Activated CD8-positive, alpha-beta memory T cell treated with anti-CD3 and anti-CD28 coated beads, Interleukin-2, amount 50 U/mL, for 24 hours (primary cell): ENCODE measurements around the gene CYP2J2.
"Not testable (repeated sequence)": the region's sequence is repeated elsewhere in the genome, so short reads cannot be mapped to it uniquely, and the experiment has no call there.

ENCODE experiments used
- DNase-seq: peaks from one replicate; pipeline ENCODE4 v3.0.0-alpha.2; 2020; ENCODE audit errors: extremely low read depth

Gene CYP2J2

DNA sequence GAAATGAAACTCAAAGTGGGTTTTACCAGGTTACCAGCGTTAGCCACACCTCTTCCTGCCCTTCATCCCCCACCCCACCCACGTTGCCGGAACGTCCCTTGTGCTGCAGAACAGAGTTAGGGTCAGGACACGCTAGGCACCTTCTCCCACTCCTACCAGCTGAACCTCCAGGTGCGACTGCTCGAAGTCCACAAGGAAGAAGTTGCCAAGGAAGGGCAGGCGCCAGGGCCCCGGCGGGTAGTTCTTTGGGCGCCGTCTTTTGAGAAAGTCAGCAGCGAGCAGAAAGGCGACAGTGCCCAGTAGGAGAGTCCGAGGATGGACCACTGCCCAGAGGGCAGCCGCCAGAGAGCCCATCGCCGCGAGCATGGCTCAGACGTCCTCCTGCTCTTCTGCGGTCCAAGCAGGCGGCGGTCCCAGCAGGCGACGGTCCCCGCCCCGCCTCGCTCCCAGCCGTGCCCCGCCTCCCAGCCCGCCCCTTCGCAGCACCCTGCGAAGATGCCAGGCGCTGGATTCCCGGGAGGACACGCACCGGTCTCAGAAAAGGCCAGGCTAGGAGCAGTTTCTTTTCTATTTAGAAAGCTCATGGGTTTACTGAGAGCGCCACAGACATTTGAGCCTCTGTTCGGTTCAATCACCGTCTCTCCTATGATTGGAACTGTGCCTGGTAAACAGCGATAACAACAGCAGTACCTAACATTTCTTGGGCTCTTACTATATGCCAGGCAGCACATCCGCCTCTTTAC lies at the start of gene CYP2J2:
Gene CYP2J2 (minus strand): TSS at position 393 of the 743 bp plus-strand sequence. CDS start 27 bp downstream, at position 366.
- peak; percentile 1 for DNase-seq

DNA sequence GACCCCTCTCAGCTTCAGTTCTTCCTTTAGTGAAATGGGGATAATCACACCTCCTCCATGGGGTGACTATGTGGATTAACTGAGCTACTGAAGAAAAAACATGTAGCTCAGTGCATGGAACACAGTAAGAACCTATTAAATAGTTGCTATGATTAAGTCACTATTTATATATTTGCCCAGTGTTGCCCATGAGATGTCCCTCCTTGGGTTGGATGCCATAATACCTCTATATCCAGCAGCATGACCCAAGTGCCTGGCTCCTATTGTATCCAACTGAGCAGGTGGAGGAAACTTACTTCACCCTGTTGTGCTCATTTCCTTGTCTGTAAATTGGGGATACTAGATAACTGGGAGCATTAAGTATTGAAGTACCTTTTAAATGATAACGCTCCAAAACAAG lies 47.1 kb upstream of the CYP2J2 start:
- no peak for DNase-seq

GRCh38 chr1:59972216-59972927 lies 45.8 kb upstream of the CYP2J2 start:
- DNase-seq, result no peak

DNA sequence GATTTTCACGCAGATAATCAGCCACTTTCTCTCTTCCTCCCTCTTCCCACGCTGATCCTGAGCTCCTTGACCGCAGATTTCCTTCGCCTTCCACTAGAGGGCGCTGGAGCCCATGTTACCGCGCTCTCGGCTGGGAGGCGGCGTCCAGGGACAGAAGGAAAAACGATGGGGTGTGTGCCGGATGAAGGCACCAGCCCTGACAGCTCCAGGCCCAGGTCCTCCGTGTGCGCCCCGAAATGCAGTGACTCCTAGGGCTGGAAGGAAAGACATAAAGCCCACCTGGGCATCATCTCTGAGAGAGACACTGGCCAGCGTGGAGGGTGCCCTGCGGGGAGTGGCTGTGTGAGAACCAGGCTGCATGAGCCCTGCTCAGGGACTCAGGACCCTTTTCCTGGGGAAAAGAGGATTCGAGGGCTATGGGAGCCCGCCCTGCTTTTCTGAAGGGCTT lies 44.9 kb upstream of the CYP2J2 start:
- no peak for DNase-seq

DNA sequence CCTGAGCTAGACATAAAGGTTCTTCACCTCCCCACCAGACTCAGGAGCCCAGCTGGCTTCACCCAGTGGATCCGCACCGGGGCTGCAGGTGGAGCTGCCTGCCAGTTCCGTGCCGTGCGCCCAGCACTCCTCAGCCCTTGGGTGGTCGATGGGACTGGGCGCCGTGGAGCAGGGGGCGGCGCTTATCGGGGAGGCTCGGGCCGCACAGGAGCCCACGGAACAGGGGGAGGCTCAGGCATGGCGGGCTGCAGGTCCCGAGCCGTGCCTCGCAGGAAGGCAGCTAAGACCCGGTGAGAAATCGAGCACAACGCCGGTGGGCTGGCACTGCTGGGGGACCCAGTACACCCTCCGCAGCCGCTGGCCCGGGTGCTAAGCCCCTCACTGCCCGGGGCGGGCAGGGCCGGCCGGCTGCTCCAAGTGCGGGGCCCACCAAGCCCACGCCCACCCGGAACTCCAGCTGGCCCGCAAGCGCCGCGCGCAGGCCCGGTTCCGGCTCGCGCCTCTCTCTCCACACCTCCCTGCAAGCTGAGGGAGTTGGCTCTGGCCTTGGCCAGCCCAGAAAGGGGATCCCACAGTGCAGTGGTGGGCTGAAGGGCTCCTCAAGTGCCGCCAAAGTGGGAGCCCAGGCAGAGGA lies 43.1 kb upstream of the CYP2J2 start:
- DNase-seq, result not testable (repeated sequence)

GRCh38 chr1:59968746-59969145 lies 42.2 kb upstream of the CYP2J2 start:
- DNase-seq, result not testable (repeated sequence)

DNA sequence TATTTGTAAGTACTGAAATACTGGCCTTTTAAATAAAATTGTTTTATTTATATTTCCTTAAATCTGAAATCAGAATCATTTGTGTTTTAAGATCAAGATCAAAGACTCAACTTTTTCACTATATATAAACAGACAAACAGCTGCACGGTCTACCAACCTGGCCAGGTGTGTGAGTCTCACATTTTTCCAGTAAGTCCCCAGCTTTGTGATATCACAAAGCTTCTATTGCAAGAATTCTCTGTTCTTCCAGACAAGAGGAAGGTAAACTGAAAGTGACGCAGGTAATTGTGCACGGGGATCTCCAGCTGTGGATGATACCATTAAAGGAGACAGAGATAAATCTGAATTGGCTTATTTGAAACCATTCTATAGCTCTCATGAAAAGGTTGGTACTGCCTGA lies 41.2 kb upstream of the CYP2J2 start:
- no peak for DNase-seq

DNA sequence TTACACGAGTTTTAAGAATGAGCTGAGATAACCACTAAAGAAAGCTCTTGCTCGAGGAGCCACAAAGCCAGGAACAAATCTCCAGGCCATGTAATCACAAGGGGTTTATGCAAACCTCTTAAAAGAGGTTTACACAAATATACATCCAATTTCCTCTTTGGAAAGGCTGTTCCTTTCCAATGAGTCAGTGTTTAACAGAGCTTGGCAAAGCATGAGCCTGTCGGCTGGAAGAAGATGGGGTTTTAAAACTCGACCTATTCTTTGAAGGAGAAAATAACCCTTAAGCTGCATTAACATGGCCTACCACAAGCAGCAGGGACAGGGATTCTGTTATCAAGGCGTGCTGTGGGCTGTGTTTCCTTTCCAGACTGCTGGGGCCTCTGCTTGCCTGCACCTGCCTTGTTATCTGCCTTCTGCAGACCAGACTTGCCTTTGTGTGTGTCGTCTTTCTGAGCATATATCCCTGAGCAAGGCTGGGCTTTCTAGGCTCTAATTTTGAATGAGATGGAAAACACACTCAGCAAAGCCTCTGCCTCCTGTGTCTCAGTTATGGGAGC lies 40.6 kb upstream of the CYP2J2 start:
- no peak for DNase-seq

DNA sequence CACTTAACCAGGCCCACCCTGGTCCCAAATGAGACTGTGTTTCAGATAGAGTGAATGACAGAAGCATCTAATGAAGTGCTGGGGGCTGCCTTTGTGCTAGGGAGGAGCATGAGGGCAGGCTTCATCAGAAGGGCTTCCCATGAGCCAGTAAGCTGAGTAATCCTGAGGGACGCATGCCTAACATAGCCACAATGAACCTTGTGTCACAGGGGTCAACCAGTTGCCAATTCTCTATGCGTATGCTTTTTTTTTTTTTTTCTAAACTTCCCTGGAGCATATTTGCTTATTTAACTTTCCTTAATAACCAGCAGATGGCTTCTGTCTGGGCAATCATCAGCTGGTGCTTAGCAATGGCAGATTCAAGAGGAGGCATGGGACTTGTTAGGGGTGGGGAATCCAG lies 25.5 kb upstream of the CYP2J2 start:
- DNase-seq, result no peak

- no peak for DNase-seq
Measured at GRCh38 chr1:59949648-59950047, 23.1 kb upstream of the CYP2J2 start.

DNA sequence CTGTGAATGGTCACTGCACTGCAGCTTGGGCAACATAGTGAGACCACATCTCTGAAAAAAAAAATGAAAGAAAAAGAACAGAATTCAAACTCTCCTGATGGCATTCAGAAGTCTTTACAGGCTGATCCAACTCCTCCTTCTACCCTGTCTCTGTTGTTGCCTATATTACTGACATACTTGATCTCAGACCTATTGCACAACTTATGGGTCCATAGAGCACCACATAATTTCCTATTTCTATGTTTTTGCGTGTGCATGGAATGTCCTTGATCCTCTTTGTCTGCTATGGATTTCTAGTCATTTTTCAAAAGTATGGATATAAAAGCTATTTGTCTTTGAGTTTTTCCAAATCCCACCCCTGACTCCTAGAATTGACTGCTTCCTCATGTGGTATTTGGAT lies 22.4 kb upstream of the CYP2J2 start:
- no peak for DNase-seq

- DNase-seq, result no peak
Measured at GRCh38 chr1:59947047-59947938, 20.7 kb upstream of the CYP2J2 start.

DNA sequence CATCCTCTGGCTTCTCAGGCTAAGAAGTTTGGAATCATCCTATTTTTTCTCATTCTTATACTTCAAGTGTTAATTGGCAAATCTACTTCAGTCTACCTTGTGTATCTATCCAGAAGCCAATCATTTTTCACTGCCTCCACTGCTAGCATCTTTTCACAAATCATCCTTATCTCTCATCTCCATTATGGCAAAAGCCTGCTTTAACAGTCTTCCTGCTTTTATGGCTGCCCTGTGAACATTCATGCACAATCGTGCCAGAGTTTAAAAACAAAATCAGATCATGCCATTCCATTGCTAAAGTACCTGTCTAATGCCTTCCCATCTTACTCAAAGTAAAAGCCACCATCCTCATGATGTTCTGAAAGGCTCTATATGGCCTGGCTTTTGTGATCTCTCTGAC lies 19.2 kb upstream of the CYP2J2 start:
- DNase-seq, result no peak

- DNase-seq, result no peak
Measured at GRCh38 chr1:59939393-59939792, 12.8 kb upstream of the CYP2J2 start.

DNA sequence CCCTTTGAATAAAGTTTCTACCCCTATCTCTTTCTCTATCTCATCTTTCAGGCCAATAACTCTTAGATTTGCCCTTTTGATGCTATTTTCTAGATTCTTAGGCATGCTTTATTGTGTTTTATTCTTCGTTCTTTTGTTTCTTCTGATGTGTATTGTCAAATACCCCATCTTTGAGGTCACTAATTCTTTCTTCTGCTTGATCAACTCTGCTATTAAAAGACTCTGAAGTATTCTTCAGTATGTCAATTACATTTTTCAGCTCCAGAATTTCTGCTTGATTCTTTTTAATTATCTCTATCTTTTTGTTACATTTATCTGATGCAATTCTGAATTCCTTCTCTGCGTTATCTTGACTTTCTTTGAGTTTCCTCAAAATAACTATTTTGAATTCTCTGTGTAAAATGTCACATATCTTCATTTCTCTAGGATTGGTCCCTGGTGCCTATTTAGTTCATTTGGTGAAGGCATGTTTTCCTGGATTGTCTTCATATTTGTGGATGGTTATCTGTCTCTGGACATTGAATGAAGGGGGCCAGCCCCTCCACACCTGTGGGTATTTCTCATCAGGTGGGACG lies 11.2 kb upstream of the CYP2J2 start:
- DNase-seq, result no peak

DNA sequence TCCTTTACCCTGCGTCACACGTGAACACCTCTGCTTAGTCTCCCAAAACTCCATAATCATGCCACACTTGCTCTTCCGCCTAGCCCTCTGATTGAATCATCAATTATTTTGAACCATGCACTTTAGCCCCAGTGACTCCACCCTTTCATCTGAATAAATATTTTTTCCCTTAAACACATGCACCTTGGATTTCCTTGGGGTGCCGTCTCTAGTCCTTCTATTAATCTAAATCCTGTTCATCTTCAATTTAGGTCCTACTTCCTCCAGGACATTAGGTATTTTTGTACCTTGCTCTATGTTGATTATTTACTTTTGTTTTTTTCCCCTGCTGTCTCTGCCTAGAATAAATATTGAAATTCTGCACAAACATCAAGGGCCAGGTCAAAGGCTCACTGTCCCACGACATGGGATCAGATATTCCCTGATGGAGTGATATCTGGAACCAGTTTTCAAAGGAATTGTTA lies 9.8 kb upstream of the CYP2J2 start:
- DNase-seq, result no peak

DNA sequence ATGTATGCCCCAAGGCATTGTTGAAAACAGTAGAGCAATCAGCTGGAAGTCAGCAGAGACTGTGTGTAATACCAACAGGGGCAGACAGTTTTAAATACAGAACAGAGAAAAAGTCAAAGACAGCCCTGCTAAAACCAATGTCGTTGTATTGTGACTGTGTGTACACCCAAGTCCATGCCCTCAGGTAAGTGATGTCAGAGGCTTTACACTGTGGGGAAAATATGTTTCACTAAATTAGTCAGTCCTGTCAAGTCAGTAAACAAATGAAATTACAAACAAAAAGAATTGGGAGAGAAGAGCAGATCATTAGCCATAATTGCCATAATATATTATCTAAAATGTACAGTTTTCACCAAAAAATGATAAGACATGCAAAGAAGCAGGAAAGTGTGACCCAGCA lies 2.4 kb upstream of the CYP2J2 start:
- no peak for DNase-seq

DNA sequence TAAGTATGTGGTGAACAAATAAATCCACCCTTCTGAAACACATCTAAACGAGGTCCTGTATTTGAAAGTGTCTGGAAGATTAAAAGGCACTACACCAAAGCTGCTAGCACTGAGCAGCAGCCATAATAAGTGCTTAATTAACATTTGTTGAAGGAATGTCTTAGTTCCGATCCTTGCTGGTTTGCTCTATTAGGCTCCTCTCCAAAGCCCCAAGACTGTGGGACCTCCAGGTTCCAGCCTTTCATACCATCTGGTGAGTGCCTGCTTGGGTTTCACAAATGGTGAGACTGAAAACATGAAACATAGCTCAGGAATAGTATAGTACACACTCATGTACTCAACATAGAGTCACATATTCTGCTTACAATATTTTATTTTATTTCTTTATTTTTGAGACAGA lies 640 bp upstream of the CYP2J2 start:
- DNase-seq, result no peak

GRCh38 chr1:59924653-59925052 lies 1.9 kb downstream of the CYP2J2 start:
- no peak for DNase-seq

DNA sequence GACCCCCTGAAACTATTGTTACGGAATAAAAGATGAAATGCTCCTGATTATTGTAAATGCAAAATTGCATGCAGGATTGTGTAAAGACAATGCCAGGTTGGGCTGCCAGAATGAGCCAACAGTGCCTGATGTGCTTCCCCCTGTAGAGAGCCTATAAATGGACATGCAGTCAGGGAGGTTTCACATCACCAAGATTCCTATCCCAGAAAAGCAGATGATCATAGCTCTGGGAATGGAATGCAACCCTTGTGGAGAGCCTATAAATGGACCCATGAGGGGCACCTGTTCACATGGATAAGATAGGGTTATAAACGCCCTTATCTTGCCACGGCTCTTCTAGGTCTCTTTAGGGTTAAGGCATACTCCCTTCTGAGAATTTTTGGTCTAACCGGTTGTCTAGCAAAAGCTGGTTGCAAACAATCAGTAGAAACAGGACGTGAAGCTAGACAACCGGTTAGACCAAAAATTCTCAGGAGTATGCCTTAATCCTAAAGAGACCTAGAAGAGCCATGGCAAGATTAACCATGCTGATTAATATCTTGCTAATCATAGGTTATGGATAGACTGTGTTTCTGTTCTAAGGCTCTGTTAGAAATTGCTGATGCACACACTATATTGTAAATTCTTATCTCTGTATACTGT lies 5.2 kb downstream of the CYP2J2 start:
- not testable (repeated sequence) for DNase-seq

DNA sequence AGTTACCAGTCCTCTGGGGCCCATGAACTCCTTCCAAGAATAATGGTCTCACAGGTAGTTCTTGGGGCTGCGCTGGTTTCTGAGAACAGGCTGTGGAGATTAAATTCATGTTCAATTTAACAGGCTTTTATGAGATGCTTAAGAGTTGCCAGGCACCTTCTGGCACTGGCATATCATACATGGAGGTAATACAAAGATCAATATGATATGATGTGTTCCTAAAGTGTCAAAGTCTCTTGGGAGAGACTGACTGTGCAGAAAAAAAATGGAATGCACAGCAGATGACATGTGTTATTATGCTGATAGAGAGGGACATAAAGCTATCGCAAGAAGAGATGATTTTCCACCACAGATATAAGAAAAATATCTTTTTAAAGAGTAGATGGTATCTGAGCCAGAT lies 6.8 kb downstream of the CYP2J2 start:
- no peak for DNase-seq
